Fibroblast of mammary gland (primary cell): ENCODE data around the gene ATG7.

Experiments
- DNase-seq: peaks from one replicate; pipeline ENCODE4 v3.0.0-alpha.2; 2010; ENCODE audit warnings: low read depth
- H3K4me3 ChIP-seq: 2 replicates; pipeline ENCODE4 v1.5.1; 2011; ENCODE audit warnings: low read depth, mild to moderate bottlenecking, low read length, moderate library complexity; ENCODE audit not compliant: control insufficient read depth
- CTCF ChIP-seq: conservative IDR thresholded peaks from 2 replicates; pipeline ENCODE4 v1.5.1; 2011; ENCODE audit warnings: low read depth, low read length, inconsistent platforms; ENCODE audit not compliant: control insufficient read depth, insufficient read depth

The ATG7 gene

GRCh38 chr3:11240496-11240895 lies 31.7 kb upstream of the ATG7 start:
- no peak for DNase-seq
- H3K4me3 ChIP-seq: no peak overlapping the region
- no peak for TF ChIP-seq CTCF

DNA sequence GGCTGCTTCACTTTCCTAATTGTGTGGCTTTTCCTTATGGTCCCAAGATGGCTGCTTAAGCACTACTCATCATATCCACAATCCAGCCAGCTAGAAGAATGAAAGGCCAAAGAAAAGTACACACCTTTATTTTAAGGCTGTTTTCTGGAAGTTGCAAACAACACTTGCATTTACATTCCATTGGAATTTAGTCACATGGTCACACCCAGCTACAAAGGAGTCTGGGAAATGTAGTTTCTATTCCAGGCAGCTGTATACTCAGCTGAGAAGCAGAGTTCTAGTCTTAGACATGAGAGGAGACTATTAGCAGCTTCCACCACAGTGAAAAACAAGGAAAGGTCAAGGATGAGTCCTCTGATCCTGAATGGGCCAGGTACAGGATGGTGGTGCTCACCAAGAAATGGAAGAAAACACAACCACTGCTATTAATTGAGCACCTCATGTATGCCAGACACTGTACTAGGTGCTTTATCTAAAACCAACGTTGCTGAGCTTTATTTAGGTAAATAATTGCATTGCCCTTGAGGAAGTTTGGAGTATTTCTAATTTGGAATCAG lies 28.0 kb upstream of the ATG7 start:
- no peak for TF ChIP-seq CTCF
- no peak overlapping the region for H3K4me3 ChIP-seq
- DNase-seq: peak; percentile 44

GRCh38 chr3:11245276-11245675 lies 26.9 kb upstream of the ATG7 start:
- no peak for TF ChIP-seq CTCF
- H3K4me3 ChIP-seq: no peak overlapping the region
- no peak for DNase-seq

DNA sequence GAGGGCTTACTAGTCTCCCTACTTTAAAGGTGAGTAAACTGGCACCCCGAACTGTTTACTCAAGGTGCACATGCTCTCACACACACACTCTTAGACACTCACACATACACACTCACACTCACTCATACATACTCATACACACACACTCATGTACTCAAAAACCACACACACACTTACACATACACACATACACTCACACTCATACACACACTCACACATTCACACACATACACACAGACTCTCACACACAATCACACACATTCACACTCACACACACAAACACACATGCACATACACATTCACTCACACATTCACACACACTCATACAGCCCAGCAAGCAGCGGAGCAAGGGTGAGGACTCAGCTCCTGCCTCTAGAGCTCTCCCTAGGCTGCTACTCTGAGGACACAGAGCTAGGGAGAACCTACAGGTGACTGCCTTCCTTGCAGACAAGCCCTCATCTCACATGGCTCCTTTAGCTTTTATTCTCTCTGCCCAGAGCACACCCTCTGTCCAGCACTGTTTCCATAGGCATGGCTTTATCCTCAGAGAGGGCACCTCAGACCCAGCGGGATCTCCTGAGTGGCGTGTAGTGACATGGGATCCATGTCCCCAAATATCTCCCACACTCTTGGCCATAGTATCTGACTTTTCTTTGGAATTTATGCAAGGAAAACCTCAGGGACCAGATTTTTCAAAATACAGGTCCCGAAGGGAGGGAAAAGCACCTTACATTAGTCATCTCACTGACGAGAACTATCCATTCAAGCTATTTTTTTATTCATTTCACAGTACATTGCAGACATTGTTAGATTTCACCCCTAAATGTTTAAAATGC lies 26.2 kb upstream of the ATG7 start:
- no peak for DNase-seq
- no peak for TF ChIP-seq CTCF
- H3K4me3 ChIP-seq: no peak overlapping the region

DNA sequence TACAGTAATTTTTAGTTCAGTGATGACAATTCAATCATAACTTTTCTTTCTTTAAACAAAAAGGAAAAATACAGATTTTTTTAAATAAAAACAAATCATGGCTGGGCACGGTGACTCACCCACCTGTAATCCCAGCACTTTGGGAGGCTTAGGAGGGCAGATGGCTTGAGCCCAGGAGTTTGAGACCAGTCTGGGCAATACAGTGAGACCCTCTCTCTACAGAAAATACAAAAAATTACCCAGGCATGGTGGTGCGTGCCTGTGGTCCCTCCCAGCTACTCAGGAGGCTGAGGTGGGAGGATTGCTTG lies 25.6 kb upstream of the ATG7 start:
- TF ChIP-seq CTCF: no peak

GRCh38 chr3:11247362-11247761 lies 24.8 kb upstream of the ATG7 start:
- no peak for TF ChIP-seq CTCF
- no peak for DNase-seq
- no peak overlapping the region for H3K4me3 ChIP-seq

More for the DNA sequence above, 25.6 kb upstream of the ATG7 start:
- H3K4me3 ChIP-seq: no peak overlapping the region
- DNase-seq: no peak

GRCh38 chr3:11248596-11248995 lies 23.6 kb upstream of the ATG7 start:
- no peak overlapping the region for H3K4me3 ChIP-seq
- no peak for TF ChIP-seq CTCF
- DNase-seq: no peak
